AG04449 (cell line): ENCODE measurements around the gene ARFGEF3.

Source experiments
- CTCF ChIA-PET: fragments of 350-600 bp; formaldehyde crosslinking; extraction: SDS; loops from one replicate; lab custom pipeline; 2021; ENCODE audit warnings: antibody characterized with exemption; lab: Yijun Ruan, JAX
- POLR2A ChIA-PET: fragments of 400-600, 350-600 bp; formaldehyde crosslinking; extraction: SDS; loops from one replicate; lab custom pipeline; 2020; ENCODE audit warnings: antibody characterized with exemption, inconsistent platforms; lab: Yijun Ruan, JAX
- DNase-seq: peaks from one replicate; pipeline ENCODE4 v3.0.0-alpha.2; 2010; ENCODE audit warnings: low read depth, low spot score
- H3K4me3 ChIP-seq: 2 replicates; pipeline ENCODE4 v1.5.1; 2011; ENCODE audit warnings: low read depth, mild to moderate bottlenecking, control low read depth, low read length
- TF ChIP-seq, protein P1 (sequence below): IDR thresholded peaks from one replicate; pipeline ENCODE4 v1.5.1; 2011; ENCODE audit warnings: mild to moderate bottlenecking, moderate library complexity, low read length, control low read depth, inconsistent platforms; ENCODE audit not compliant: insufficient read depth; ENCODE audit errors: missing control alignments

ARFGEF3 gene

DNA sequence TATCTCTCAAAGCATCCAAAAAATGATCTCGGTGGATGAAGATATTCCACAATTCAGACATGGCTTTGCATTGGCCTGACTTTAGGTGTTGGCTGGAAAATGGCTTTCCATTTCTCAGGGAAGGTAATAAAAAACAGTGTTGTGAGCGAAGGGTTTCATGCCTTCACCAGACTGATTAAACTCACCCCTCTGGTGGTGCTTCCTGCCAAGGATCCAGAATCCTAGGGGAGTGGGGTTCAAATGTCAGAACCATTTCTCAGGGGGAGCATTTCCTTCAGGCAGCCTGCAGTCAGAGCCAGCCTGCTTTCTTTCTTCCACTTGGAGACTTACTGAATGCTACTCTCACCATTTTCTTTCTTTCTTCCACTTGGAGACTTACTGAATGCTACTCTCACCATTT is 170.2 kb downstream of the ARFGEF3 start:
- no peak overlapping the region for H3K4me3 ChIP-seq
- TF ChIP-seq, protein P1, sequence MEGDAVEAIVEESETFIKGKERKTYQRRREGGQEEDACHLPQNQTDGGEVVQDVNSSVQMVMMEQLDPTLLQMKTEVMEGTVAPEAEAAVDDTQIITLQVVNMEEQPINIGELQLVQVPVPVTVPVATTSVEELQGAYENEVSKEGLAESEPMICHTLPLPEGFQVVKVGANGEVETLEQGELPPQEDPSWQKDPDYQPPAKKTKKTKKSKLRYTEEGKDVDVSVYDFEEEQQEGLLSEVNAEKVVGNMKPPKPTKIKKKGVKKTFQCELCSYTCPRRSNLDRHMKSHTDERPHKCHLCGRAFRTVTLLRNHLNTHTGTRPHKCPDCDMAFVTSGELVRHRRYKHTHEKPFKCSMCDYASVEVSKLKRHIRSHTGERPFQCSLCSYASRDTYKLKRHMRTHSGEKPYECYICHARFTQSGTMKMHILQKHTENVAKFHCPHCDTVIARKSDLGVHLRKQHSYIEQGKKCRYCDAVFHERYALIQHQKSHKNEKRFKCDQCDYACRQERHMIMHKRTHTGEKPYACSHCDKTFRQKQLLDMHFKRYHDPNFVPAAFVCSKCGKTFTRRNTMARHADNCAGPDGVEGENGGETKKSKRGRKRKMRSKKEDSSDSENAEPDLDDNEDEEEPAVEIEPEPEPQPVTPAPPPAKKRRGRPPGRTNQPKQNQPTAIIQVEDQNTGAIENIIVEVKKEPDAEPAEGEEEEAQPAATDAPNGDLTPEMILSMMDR = no peak
- no peak for DNase-seq
- ChIA-PET POLR2A (no interaction called here), CTCF (no interaction called here)

DNA sequence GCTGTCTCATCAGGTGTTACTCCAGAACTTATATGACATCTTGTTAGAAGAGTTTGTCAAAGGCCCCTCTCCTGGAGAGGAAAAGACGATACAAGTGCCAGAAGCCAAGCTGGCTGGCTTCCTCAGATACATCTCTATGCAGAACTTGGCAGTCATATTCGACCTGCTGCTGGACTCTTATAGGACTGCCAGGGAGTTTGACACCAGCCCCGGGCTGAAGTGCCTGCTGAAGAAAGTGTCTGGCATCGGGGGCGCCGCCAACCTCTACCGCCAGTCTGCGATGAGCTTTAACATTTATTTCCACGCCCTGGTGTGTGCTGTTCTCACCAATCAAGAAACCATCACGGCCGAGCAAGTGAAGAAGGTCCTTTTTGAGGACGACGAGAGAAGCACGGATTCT is 172.3 kb downstream of the ARFGEF3 start:
- CTCF ChIA-PET = no interaction called here

DNA sequence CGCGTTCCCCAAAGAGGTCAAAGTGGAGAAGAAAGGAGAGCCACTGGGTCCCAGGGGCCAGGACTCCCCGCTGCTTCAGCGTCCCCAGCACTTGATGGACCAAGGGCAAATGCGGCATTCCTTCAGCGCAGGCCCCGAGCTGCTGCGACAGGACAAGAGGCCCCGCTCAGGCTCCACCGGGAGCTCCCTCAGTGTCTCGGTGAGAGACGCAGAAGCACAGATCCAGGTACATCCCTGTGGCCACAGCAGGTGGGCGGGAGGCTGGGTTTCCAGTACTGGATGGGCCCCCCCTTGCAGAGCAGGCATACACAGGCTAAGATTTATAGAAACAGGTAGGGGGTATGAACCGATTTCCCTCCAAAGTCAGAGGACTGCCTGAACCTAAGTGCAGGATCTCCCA is 173.2 kb downstream of the ARFGEF3 start:
- CTCF ChIA-PET = no interaction called here
- TF ChIP-seq, protein P1 = no peak
- POLR2A ChIA-PET = no interaction called here
- H3K4me3 ChIP-seq = no peak overlapping the region
- DNase-seq = no peak

More for the DNA sequence above, 172.3 kb downstream of the ARFGEF3 start:
- no peak overlapping the region for H3K4me3 ChIP-seq
- DNase-seq = no peak
- TF ChIP-seq, protein P1 = no peak
- POLR2A ChIA-PET = no interaction called here

DNA sequence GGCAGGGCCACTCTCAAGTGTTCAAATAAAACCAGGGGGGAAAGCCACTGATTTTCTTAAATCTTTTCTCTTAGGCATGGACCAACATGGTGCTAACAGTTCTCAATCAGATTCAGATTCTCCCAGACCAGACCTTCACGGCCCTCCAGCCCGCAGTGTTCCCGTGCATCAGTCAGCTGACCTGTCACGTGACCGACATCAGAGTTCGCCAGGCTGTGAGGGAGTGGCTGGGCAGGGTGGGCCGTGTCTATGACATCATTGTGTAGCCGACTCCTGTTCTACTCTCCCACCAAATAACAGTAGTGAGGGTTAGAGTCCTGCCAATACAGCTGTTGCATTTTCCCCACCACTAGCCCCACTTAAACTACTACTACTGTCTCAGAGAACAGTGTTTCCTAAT is 174.5 kb downstream of the ARFGEF3 start:
- no peak for DNase-seq
- POLR2A ChIA-PET = no interaction called here
- CTCF ChIA-PET = no interaction called here
- TF ChIP-seq, protein P1 = no peak
- H3K4me3 ChIP-seq = no peak overlapping the region

DNA sequence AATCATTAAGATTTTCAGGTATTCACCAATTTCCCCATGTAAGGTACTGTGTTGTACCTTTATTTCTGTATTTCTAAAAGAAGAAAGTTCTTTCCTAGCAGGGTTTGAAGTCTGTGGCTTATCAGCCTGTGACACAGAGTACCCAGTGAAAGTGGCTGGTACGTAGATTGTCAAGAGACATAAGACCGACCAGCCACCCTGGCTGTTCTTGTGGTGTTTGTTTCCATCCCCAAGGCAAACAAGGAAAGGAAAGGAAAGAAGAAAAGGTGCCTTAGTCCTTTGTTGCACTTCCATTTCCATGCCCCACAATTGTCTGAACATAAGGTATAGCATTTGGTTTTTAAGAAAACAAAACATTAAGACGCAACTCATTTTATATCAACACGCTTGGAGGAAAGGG is 175.3 kb downstream of the ARFGEF3 start:
- no peak for DNase-seq
- ChIA-PET CTCF (no interaction called here), POLR2A (no interaction called here)
- no peak overlapping the region for H3K4me3 ChIP-seq
- TF ChIP-seq, protein P1 = no peak

DNA sequence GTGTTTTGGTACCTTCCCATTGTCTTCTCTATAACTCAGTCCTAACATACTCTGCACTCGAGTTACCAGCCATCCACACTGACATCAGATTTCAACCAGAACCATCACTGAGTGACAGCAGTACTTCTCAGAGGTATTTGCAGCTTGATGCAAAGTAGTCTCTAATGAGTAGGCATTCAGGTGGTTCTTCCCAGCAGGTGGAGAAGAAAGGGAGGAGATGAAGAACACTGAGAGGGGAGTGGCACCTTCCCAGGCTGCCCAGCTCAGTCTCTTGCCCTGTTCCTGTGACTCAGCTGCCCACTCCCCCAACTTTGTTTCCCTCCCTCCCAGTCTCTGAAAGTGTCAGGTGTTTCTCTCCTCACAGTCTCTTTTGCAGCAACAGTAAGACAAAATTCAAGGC is 177.3 kb downstream of the ARFGEF3 start:
- H3K4me3 ChIP-seq = no peak overlapping the region
- DNase-seq = no peak
- TF ChIP-seq, protein P1 = no peak
- CTCF ChIA-PET = no interaction called here
- POLR2A ChIA-PET = no interaction called here
